ENCODE results near the gene GSTM3. TPM values are rescaled to one million over a fixed set of nuclear protein-coding genes. Genes with fewer than 3 reads are reported as not detected.

GSTM3 gene
- 100 to 1,000 TPM in 3 of 4 donors, 10 to 100 TPM in 1; 68.7 to 213 (median 137) TPM for total RNA-seq

GRCh38 chr1:109740615-109741373, at the start of gene GSTM3:
GSTM3 (minus strand) TSS chr1:109741038; CDS start chr1:109740287, 751 bp downstream.
- TF ChIP-seq CTCF (IDR thresholded peaks at IDR 0.05) (no peak), POLR2A (IDR thresholded peaks at IDR 0.05) (no peak)
- WGBS, 2 donors = 1 to 6% methylated on average over 9 to 10 of the region's 10 CpGs
- intact Hi-C loops (cut with DNase I; ENCODE audit: low total_unique reads) = no loop called here
- H3K4me3 ChIP-seq (ENCODE audit: low read depth, poor library complexity, severe bottlenecking) = peak within 1 kb of the TSS; percentile 68
- no peak for DNase-seq (ENCODE audit: low spot score in 2 of 2)

- WGBS, 2 donors = 79 to 97% methylated on average over 2 of the region's 2 CpGs
These were observed 49.5 kb upstream of the GSTM3 start for GRCh38 chr1:109790329-109790728.

GRCh38 chr1:109789551-109790180, 48.8 kb upstream of the GSTM3 start:
- WGBS, 2 donors = 85% methylated on average over 9 of the region's 9 CpGs
- no peak overlapping the region for H3K4me3 ChIP-seq (ENCODE audit: low read depth, poor library complexity, severe bottlenecking)
- no peak for TF ChIP-seq POLR2A (IDR thresholded peaks at IDR 0.05)
- TF ChIP-seq CTCF (IDR thresholded peaks at IDR 0.05) = no peak
- peak in 1 of 2 donors; percentile 54 for DNase-seq (ENCODE audit: low spot score in 2 of 2)
- intact Hi-C loops (cut with DNase I; ENCODE audit: low total_unique reads) = no loop called here

More at GRCh38 chr1:109790329-109790728, 49.5 kb upstream of the GSTM3 start:
- H3K4me3 ChIP-seq (ENCODE audit: low read depth, poor library complexity, severe bottlenecking) = no peak overlapping the region
- intact Hi-C loops (cut with DNase I; ENCODE audit: low total_unique reads) = no loop called here
- TF ChIP-seq POLR2A (IDR thresholded peaks at IDR 0.05) = no peak
- DNase-seq (ENCODE audit: low spot score in 2 of 2) = no peak

- no peak for TF ChIP-seq CTCF (IDR thresholded peaks at IDR 0.05)
- TF ChIP-seq POLR2A (IDR thresholded peaks at IDR 0.05) = no peak
- H3K4me3 ChIP-seq (ENCODE audit: low read depth, poor library complexity, severe bottlenecking) = no peak overlapping the region
- 76 to 84% methylated on average over 8 to 9 of the region's 9 CpGs for WGBS, 2 donors
- intact Hi-C loops (cut with DNase I; ENCODE audit: low total_unique reads) = no loop called here
- DNase-seq (ENCODE audit: low spot score in 2 of 2) = peak in 1 of 2 donors; percentile 72
These were observed 48.1 kb upstream of the GSTM3 start for GRCh38 chr1:109788695-109789521.

GRCh38 chr1:109787845-109788601, 47.2 kb upstream of the GSTM3 start:
- DNase-seq (ENCODE audit: low spot score in 2 of 2) = peak in 1 of 2 donors; percentile 81
- H3K4me3 ChIP-seq (ENCODE audit: low read depth, poor library complexity, severe bottlenecking) = no peak overlapping the region
- 83 to 87% methylated on average over 18 to 19 of the region's 19 CpGs for WGBS, 2 donors
- TF ChIP-seq CTCF (IDR thresholded peaks at IDR 0.05) (no peak), POLR2A (IDR thresholded peaks at IDR 0.05) (no peak)
- intact Hi-C loops (cut with DNase I; ENCODE audit: low total_unique reads) = no loop called here

Data from lower leg skin (tissue), 4 donors.